Bronchial epithelial cell (primary cell): ENCODE results near the gene KRT32. TPM values are rescaled to one million over a fixed set of nuclear protein-coding genes. Genes with fewer than 3 reads are reported as not detected.

Experiments used
- DNase-seq: peaks from one replicate; pipeline ENCODE4 v3.0.0-alpha.2; 2010; ENCODE audit warnings: low read depth
- FAIRE-seq: peaks from 2 replicates; lab custom pipeline; 2011; peaks lifted over from hg19 to GRCh38; lab: Jason Lieb, UNC
- H3K27me3 ChIP-seq: 2 replicates; pipeline ENCODE4 v1.5.1; 2011; ENCODE audit warnings: low read length; ENCODE audit not compliant: control insufficient read depth, insufficient read depth
- H3K36me3 ChIP-seq: 2 replicates; pipeline ENCODE4 v1.5.1; 2011; ENCODE audit warnings: low read length; ENCODE audit not compliant: control insufficient read depth, insufficient read depth
- H3K4me3 ChIP-seq: 2 replicates; pipeline ENCODE4 v1.5.1; 2011; ENCODE audit warnings: mild to moderate bottlenecking, low read depth, low read length, control low read depth
- CTCF ChIP-seq: IDR thresholded peaks from 2 replicates; pipeline ENCODE4 v1.5.1; 2011; ENCODE audit warnings: mild to moderate bottlenecking, moderate library complexity, low read length, control low read depth, inconsistent platforms; ENCODE audit not compliant: insufficient read depth, severe bottlenecking
- total RNA-seq: library from RNA; depleted of rRNA; stranded (reverse); fragments of >200 nt; gene quantifications from 2 replicates; pipeline ENCODE4 v1.2.1, GENCODE V29; 2014

KRT32 gene
- total RNA-seq, 1 donor from 2014 or later = not detected

- TF ChIP-seq CTCF = no peak
- H3K4me3 ChIP-seq = no peak overlapping the region
- FAIRE-seq (peak; percentile 91), DNase-seq (peak; percentile 99)
- H3K36me3 ChIP-seq = no peaks in the 10 kb centered on the region
- H3K27me3 ChIP-seq = no peaks in the 10 kb centered on the region
Observed at GRCh38 chr17:41464682-41465081, 2.5 kb downstream of the KRT32 start.

- Histone ChIP-seq H3K27me3 (no peaks in the 10 kb centered on the region), H3K4me3 (no peak overlapping the region), H3K36me3 (no peaks in the 10 kb centered on the region)
- no peak for DNase-seq
- TF ChIP-seq CTCF = no peak
- FAIRE-seq = peak; percentile 52
Observed at GRCh38 chr17:41464173-41464572, 3.0 kb downstream of the KRT32 start.

- FAIRE-seq (no peak), DNase-seq (no peak)
- Histone ChIP-seq H3K27me3 (no peaks in the 10 kb centered on the region), H3K4me3 (no peak overlapping the region), H3K36me3 (no peaks in the 10 kb centered on the region)
- no peak for TF ChIP-seq CTCF
Observed at GRCh38 chr17:41463746-41464145, 3.4 kb downstream of the KRT32 start.

- DNase-seq (no peak), FAIRE-seq (no peak)
- H3K36me3 ChIP-seq = no peaks in the 10 kb centered on the region
- no peak overlapping the region for H3K4me3 ChIP-seq
- no peaks in the 10 kb centered on the region for H3K27me3 ChIP-seq
- TF ChIP-seq CTCF = no peak
Observed at GRCh38 chr17:41462705-41463104, 4.5 kb downstream of the KRT32 start.

- FAIRE-seq (no peak), DNase-seq (no peak)
- H3K36me3 ChIP-seq = no peaks in the 10 kb centered on the region
- H3K27me3 ChIP-seq = no peaks in the 10 kb centered on the region
- TF ChIP-seq CTCF = no peak
- no peak overlapping the region for H3K4me3 ChIP-seq
Observed at GRCh38 chr17:41457676-41458075, 9.5 kb downstream of the KRT32 start.

- H3K4me3 ChIP-seq = no peak overlapping the region
- H3K27me3 ChIP-seq = no peaks in the 10 kb centered on the region
- no peaks in the 10 kb centered on the region for H3K36me3 ChIP-seq
- DNase-seq (no peak), FAIRE-seq (no peak)
- peak; percentile 33 for TF ChIP-seq CTCF
Observed at GRCh38 chr17:41456204-41456603, 11.0 kb downstream of the KRT32 start.
